ENCODE results near the gene ZP4. TPM values are rescaled to one million over a fixed set of nuclear protein-coding genes. Genes with fewer than 3 reads are reported as not detected.
"Not testable (repeated sequence)": the region's sequence is repeated elsewhere in the genome, so short reads cannot be mapped to it uniquely, and the experiment has no call there.

ZP4 gene
- total RNA-seq, 1 donor from 2014 or later: not detected

- peaks cover 5% of the 10 kb centered on the region for H3K27me3 Mint-ChIP-seq (ENCODE audit: low read depth)
- no peak for DNase-seq (ENCODE audit: low spot score)
- H3K4me1 Mint-ChIP-seq (ENCODE audit: low read depth): peaks cover 2% of the 10 kb centered on the region
- no peak overlapping the region for H3K4me3 Mint-ChIP-seq (ENCODE audit: low read depth)
- no peaks in the 10 kb centered on the region for H3K36me3 Mint-ChIP-seq (ENCODE audit: low read depth)
- no peaks in the 10 kb centered on the region for H3K9me3 Mint-ChIP-seq
- intact Hi-C loops (cut with micrococcal nuclease): no loop called here
- no peak overlapping the region for H3K27ac Mint-ChIP-seq
These were observed 21.7 kb downstream of the ZP4 start for GRCh38 chr1:237868817-237869600.

DNA sequence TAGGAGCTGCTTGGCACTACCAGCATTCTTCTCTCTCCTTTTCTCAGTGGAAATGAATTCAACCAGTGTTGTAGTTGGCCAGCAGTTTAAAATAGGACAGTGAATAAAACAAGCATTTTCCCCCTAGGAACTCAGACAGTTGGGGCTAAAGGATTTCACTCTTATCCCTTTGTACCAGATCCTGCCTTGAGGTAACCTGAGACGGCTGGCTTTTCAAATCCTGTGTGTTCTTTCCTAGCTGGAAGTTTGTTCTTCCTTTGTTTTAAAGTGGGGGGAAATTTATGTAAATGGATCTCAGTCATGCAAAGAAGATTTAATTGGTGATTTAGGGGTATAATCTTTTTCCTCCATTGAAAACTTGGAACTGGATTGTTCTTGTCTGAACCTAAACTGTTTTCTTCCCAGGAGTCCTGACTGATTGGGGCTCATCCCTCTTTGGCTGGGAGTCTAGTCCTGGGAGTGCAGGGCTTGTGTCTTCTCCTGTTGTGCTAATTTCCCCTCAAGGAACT lies 23.3 kb downstream of the ZP4 start:
- DNase-seq (ENCODE audit: low spot score): no peak
- Mint-ChIP-seq H3K4me1 (ENCODE audit: low read depth) (peaks cover 2% of the 10 kb centered on the region), H3K36me3 (ENCODE audit: low read depth) (no peaks in the 10 kb centered on the region), H3K9me3 (no peaks in the 10 kb centered on the region), H3K4me3 (ENCODE audit: low read depth) (no peak overlapping the region), H3K27me3 (ENCODE audit: low read depth) (peaks cover 5% of the 10 kb centered on the region), H3K27ac (no peak overlapping the region)
- intact Hi-C loops (cut with micrococcal nuclease): no loop called here

GRCh38 chr1:237864338-237865244 lies 26.1 kb downstream of the ZP4 start:
- peaks cover 5% of the 10 kb centered on the region for H3K27me3 Mint-ChIP-seq (ENCODE audit: low read depth)
- no peak overlapping the region for H3K27ac Mint-ChIP-seq
- DNase-seq (ENCODE audit: low spot score): no peak
- no peaks in the 10 kb centered on the region for H3K36me3 Mint-ChIP-seq (ENCODE audit: low read depth)
- peaks cover 2% of the 10 kb centered on the region for H3K4me1 Mint-ChIP-seq (ENCODE audit: low read depth)
- intact Hi-C loops (cut with micrococcal nuclease): no loop called here
- no peaks in the 10 kb centered on the region for H3K9me3 Mint-ChIP-seq
- no peak overlapping the region for H3K4me3 Mint-ChIP-seq (ENCODE audit: low read depth)

DNA sequence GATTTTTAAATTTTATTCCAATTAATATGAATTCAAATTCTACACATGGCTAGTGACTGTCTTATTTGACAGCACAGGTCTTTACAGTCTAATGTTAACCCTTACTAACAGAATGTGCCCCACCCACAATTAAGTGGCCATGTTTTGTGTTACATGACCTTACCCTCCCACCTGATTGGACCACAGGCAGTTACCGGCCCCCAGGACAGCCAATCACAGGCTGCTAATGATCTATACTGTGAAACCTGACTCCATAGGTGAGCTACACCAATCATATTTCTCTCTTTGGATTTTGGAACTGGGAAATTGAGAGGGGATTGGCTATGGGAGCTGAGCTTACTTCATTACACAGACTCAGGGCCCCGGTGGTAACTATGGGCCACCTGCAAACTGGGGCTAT lies 27.5 kb downstream of the ZP4 start:
- no peaks in the 10 kb centered on the region for H3K36me3 Mint-ChIP-seq (ENCODE audit: low read depth)
- no peak for DNase-seq (ENCODE audit: low spot score)
- peaks cover 2% of the 10 kb centered on the region for H3K4me1 Mint-ChIP-seq (ENCODE audit: low read depth)
- intact Hi-C loops (cut with micrococcal nuclease): no loop called here
- no peak overlapping the region for H3K27ac Mint-ChIP-seq
- no peaks in the 10 kb centered on the region for H3K9me3 Mint-ChIP-seq
- H3K4me3 Mint-ChIP-seq (ENCODE audit: low read depth): no peak overlapping the region
- peaks cover 5% of the 10 kb centered on the region for H3K27me3 Mint-ChIP-seq (ENCODE audit: low read depth)

DNA sequence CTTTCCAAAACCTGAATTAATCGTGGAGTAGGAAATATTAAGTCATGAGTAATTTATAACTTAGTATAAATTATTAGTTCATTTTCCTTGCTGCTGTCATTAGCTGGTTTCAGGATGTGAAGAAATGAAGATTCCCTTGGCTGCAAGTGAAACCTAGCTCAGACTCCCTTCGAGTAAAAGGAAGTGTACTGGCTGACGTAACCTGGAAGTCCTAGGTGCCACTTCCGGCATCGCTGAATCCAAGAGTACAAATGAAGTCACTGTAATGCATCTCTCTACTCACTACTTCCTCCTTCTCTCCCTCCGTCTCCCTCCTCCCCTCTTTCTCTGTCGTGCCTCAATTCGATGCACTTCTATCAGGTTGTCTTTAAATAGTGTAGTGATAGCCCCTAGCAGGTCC lies 28.8 kb downstream of the ZP4 start:
- no peak overlapping the region for H3K27ac Mint-ChIP-seq
- no peak for DNase-seq (ENCODE audit: low spot score)
- no peaks in the 10 kb centered on the region for H3K9me3 Mint-ChIP-seq
- peaks cover 5% of the 10 kb centered on the region for H3K27me3 Mint-ChIP-seq (ENCODE audit: low read depth)
- no peaks in the 10 kb centered on the region for H3K36me3 Mint-ChIP-seq (ENCODE audit: low read depth)
- peaks cover 2% of the 10 kb centered on the region for H3K4me1 Mint-ChIP-seq (ENCODE audit: low read depth)
- intact Hi-C loops (cut with micrococcal nuclease): no loop called here
- no peak overlapping the region for H3K4me3 Mint-ChIP-seq (ENCODE audit: low read depth)

- H3K27me3 Mint-ChIP-seq (ENCODE audit: low read depth): no peaks in the 10 kb centered on the region
These were observed 31.7 kb downstream of the ZP4 start for GRCh38 chr1:237858992-237859391.

DNA sequence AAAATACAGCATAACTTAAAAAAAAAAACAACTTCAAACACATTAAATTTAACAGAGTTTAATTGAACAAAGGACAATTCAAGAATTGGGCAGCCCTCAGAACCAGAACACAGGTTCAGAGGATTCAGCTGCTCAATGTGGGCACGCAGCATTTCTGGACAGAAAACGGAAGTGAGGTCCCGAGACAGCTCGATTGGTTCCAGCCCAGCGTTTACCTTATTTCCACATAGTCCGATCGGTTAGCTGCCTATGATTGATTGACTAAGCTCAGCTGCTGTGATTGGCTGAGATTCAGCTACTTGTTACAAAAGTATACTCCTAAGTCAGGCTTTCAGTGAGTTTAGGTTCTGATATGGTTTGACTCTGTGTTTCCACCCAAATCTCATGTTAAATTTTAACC lies 33.3 kb downstream of the ZP4 start:
- Mint-ChIP-seq H3K27me3 (ENCODE audit: low read depth) (no peaks in the 10 kb centered on the region), H3K4me3 (ENCODE audit: low read depth) (no peak overlapping the region), H3K36me3 (ENCODE audit: low read depth) (no peaks in the 10 kb centered on the region), H3K27ac (no peak overlapping the region), H3K4me1 (ENCODE audit: low read depth) (no peaks in the 10 kb centered on the region), H3K9me3 (no peaks in the 10 kb centered on the region)
- intact Hi-C loops (cut with micrococcal nuclease): no loop called here
- DNase-seq (ENCODE audit: low spot score): no peak

More at GRCh38 chr1:237858992-237859391, 31.7 kb downstream of the ZP4 start:
- intact Hi-C loops (cut with micrococcal nuclease): no loop called here
- Mint-ChIP-seq H3K4me1 (ENCODE audit: low read depth) (no peaks in the 10 kb centered on the region), H3K9me3 (no peaks in the 10 kb centered on the region), H3K27ac (no peak overlapping the region), H3K36me3 (ENCODE audit: low read depth) (no peaks in the 10 kb centered on the region), H3K4me3 (ENCODE audit: low read depth) (no peak overlapping the region)
- DNase-seq (ENCODE audit: low spot score): no peak

DNA sequence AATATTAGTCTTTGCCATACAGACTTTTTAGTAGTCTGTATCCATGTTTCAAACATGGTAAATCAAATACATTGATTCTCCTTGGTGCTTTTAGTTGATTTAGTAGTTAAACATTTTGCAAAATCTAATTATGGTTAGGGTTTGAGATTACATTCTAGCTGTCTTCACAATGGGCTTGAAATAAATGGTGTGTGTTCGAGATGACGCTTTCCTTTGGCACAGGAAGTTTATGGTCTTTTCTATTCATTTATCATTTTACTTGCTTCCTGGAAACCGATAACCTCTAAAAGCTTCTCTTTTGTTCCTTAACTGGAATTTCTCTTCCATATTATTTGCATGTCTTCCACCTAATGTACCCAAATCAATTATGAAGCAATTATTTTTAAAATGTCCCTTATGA lies 38.4 kb downstream of the ZP4 start:
- intact Hi-C loops (cut with micrococcal nuclease): no loop called here
- Mint-ChIP-seq H3K4me3 (ENCODE audit: low read depth) (no peak overlapping the region), H3K36me3 (ENCODE audit: low read depth) (no peaks in the 10 kb centered on the region), H3K27ac (no peak overlapping the region), H3K9me3 (no peaks in the 10 kb centered on the region), H3K27me3 (ENCODE audit: low read depth) (no peaks in the 10 kb centered on the region), H3K4me1 (ENCODE audit: low read depth) (no peaks in the 10 kb centered on the region)
- no peak for DNase-seq (ENCODE audit: low spot score)

GRCh38 chr1:237851210-237851845 lies 39.4 kb downstream of the ZP4 start:
- H3K36me3 Mint-ChIP-seq (ENCODE audit: low read depth): no peaks in the 10 kb centered on the region
- H3K4me1 Mint-ChIP-seq (ENCODE audit: low read depth): no peaks in the 10 kb centered on the region
- DNase-seq (ENCODE audit: low spot score): no peak
- intact Hi-C loops (cut with micrococcal nuclease): no loop called here
- H3K4me3 Mint-ChIP-seq (ENCODE audit: low read depth): no peak overlapping the region
- H3K9me3 Mint-ChIP-seq: no peaks in the 10 kb centered on the region
- no peaks in the 10 kb centered on the region for H3K27me3 Mint-ChIP-seq (ENCODE audit: low read depth)
- no peak overlapping the region for H3K27ac Mint-ChIP-seq

- DNase-seq (ENCODE audit: low spot score); H3K4me1 Mint-ChIP-seq (ENCODE audit: low read depth); intact Hi-C loops (cut with micrococcal nuclease); H3K27ac Mint-ChIP-seq; H3K4me3 Mint-ChIP-seq (ENCODE audit: low read depth); H3K36me3 Mint-ChIP-seq (ENCODE audit: low read depth); H3K27me3 Mint-ChIP-seq (ENCODE audit: low read depth): not testable (repeated sequence)
- peaks cover 13% of the 10 kb centered on the region for H3K9me3 Mint-ChIP-seq
These were observed 47.2 kb downstream of the ZP4 start for GRCh38 chr1:237843516-237843915.

- Mint-ChIP-seq H3K4me3 (ENCODE audit: low read depth) (no peak overlapping the region), H3K9me3 (peaks cover 13% of the 10 kb centered on the region), H3K4me1 (ENCODE audit: low read depth) (no peaks in the 10 kb centered on the region), H3K36me3 (ENCODE audit: low read depth) (no peaks in the 10 kb centered on the region), H3K27ac (no peak overlapping the region), H3K27me3 (ENCODE audit: low read depth) (no peaks in the 10 kb centered on the region)
- intact Hi-C loops (cut with micrococcal nuclease): no loop called here
- no peak for DNase-seq (ENCODE audit: low spot score)
These were observed 49.2 kb downstream of the ZP4 start for GRCh38 chr1:237841485-237841884.

DNA sequence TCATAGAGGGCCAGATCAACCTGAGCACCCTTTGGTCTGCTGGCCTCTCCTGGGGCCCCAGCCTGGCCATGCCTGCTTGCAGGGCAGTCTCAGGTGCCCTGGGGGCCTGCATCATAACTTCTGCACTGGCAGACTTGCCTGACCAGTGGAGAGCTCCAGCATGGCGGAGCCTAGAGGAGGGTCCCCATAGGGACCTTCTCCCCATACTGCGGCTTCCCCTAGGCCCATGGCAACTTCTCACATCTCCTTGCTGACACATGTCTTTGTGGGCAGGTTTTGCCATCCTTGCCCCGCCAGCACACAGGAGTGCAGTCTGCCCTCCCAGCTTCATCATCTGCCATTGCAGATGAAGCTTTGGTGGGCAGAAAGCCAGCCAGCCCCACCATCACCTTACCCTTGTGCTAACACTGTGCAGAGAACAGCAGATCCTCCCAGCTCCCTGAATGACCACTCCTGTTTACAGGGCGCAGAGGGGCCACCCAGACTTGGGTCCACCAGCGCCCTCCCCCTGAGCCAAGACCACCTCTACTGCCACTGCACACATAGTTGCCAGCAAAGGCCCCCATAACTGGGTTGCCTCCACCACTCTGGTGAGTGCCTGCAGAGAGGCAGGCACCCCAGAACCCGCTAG lies 51.7 kb downstream of the ZP4 start:
- Mint-ChIP-seq H3K9me3 (peaks cover 13% of the 10 kb centered on the region), H3K4me1 (ENCODE audit: low read depth) (no peaks in the 10 kb centered on the region), H3K36me3 (ENCODE audit: low read depth) (no peaks in the 10 kb centered on the region), H3K27ac (no peak overlapping the region), H3K27me3 (ENCODE audit: low read depth) (no peaks in the 10 kb centered on the region), H3K4me3 (ENCODE audit: low read depth) (no peak overlapping the region)
- DNase-seq (ENCODE audit: low spot score): no peak
- intact Hi-C loops (cut with micrococcal nuclease): no loop called here

Measured in activated T-helper 2 cell treated with anti-CD3 and anti-CD28 coated beads, Interferon-gamma antibody, Interleukin-2, Interleukin-4, amounts not matched to agents 10 μg/mL and 5 μg/mL and 100 μg/mL, durations not matched to agents 14 hours and 24 hours and 36 hours (primary cell).